Effector memory CD8-positive, alpha-beta T cell (primary cell): ENCODE results near the gene HMG20A.
"Not testable (repeated sequence)": the region's sequence is repeated elsewhere in the genome, so short reads cannot be mapped to it uniquely, and the experiment has no call there.

Source experiments
- ATAC-seq: fragments of 150-1000 bp; cut with Tn5 transposase; replicated peaks from 2 replicates; pipeline ENCODE4 v1.10.0; 2021; ENCODE audit warnings: mild to moderate bottlenecking, moderate library complexity
- DNase-seq, 3 experiments: peaks; one replicate each; pipeline ENCODE4 v3.0.0; 2021
- H3K27ac Mint-ChIP-seq, 2 donors: one replicate each; pipeline ENCODE4 v1.8.0; 2022; ENCODE audit warnings: mild to moderate bottlenecking in 2 of 2, mixed read lengths in 2 of 2, moderate library complexity in 2 of 2
- H3K27me3 Mint-ChIP-seq, 2 donors: one replicate each; pipeline ENCODE4 v1.8.0; 2022; ENCODE audit warnings: mixed read lengths in 2 of 2
- H3K36me3 Mint-ChIP-seq: one replicate; pipeline ENCODE4 v1.8.0; 2022; ENCODE audit warnings: mild to moderate bottlenecking, moderate library complexity, mixed read lengths; ENCODE audit not compliant: insufficient read depth
- H3K4me1 Mint-ChIP-seq, 2 donors: one replicate each; pipeline ENCODE4 v1.8.0; 2022; ENCODE audit warnings: low read depth in 2 of 2, mixed read lengths in 2 of 2
- H3K4me3 Mint-ChIP-seq, 2 donors: one replicate each; pipeline ENCODE4 v1.8.0; 2022; ENCODE audit warnings: mild to moderate bottlenecking in 2 of 2, mixed read lengths in 2 of 2, moderate library complexity in 2 of 2
- H3K9me3 Mint-ChIP-seq, 2 donors: one replicate each; pipeline ENCODE4 v1.8.0; 2022; ENCODE audit warnings: mixed read lengths in 2 of 2

HMG20A gene

GRCh38 chr15:77393471-77393840, 27.2 kb upstream of the HMG20A start:
- Mint-ChIP-seq H3K9me3 (peaks cover 5 to 21% of the 10 kb centered on the region in 2 donors), H3K27ac (peak overlapping the region in 1 of 2 donors; percentile 29), H3K36me3 (no peaks in the 10 kb centered on the region), H3K4me1 (peaks cover 5 to 9% of the 10 kb centered on the region in 2 donors), H3K27me3 (no peaks in the 10 kb centered on the region), H3K4me3 (no peak overlapping the region)
- no peak for DNase-seq
- ATAC-seq: no peak

GRCh38 chr15:77395013-77395774, 25.5 kb upstream of the HMG20A start:
- ATAC-seq (no peak), DNase-seq (no peak)
- H3K27me3 Mint-ChIP-seq: no peaks in the 10 kb centered on the region
- no peak overlapping the region for H3K27ac Mint-ChIP-seq
- peaks cover 7 to 25% of the 10 kb centered on the region in 2 donors for H3K9me3 Mint-ChIP-seq
- H3K4me1 Mint-ChIP-seq: peaks cover 5 to 9% of the 10 kb centered on the region in 2 donors
- H3K36me3 Mint-ChIP-seq: no peaks in the 10 kb centered on the region
- no peak overlapping the region for H3K4me3 Mint-ChIP-seq

- H3K36me3 Mint-ChIP-seq: no peaks in the 10 kb centered on the region
- no peak overlapping the region for H3K4me3 Mint-ChIP-seq
- ATAC-seq: no peak
- H3K4me1 Mint-ChIP-seq: peaks cover 5 to 11% of the 10 kb centered on the region in 2 donors
- no peak overlapping the region for H3K27ac Mint-ChIP-seq
- no peaks in the 10 kb centered on the region for H3K27me3 Mint-ChIP-seq
- H3K9me3 Mint-ChIP-seq: peaks cover 7 to 25% of the 10 kb centered on the region in 2 donors
- DNase-seq: no peak
Observed at GRCh38 chr15:77396692-77397091, 24.0 kb upstream of the HMG20A start.

- no peak overlapping the region for H3K4me3 Mint-ChIP-seq
- no peak for ATAC-seq
- no peaks in the 10 kb centered on the region for H3K27me3 Mint-ChIP-seq
- no peaks in the 10 kb centered on the region for H3K36me3 Mint-ChIP-seq
- H3K4me1 Mint-ChIP-seq: peaks cover 5 to 8% of the 10 kb centered on the region in 2 donors
- no peak for DNase-seq
- peaks cover 7 to 25% of the 10 kb centered on the region in 2 donors for H3K9me3 Mint-ChIP-seq
- no peak overlapping the region for H3K27ac Mint-ChIP-seq
Observed at GRCh38 chr15:77398927-77399326, 21.8 kb upstream of the HMG20A start.

- H3K9me3 Mint-ChIP-seq: peaks cover 4 to 20% of the 10 kb centered on the region in 2 donors
- H3K27me3 Mint-ChIP-seq: no peaks in the 10 kb centered on the region
- no peaks in the 10 kb centered on the region for H3K36me3 Mint-ChIP-seq
- no peak overlapping the region for H3K4me3 Mint-ChIP-seq
- no peak for DNase-seq
- peaks cover 5 to 7% of the 10 kb centered on the region in 2 donors for H3K4me1 Mint-ChIP-seq
- ATAC-seq: no peak
- H3K27ac Mint-ChIP-seq: no peak overlapping the region
Observed at GRCh38 chr15:77400258-77400657, 20.4 kb upstream of the HMG20A start.

GRCh38 chr15:77402740-77403379, 17.8 kb upstream of the HMG20A start:
- ATAC-seq: no peak
- H3K27me3 Mint-ChIP-seq: no peaks in the 10 kb centered on the region

GRCh38 chr15:77406173-77406759, 14.4 kb upstream of the HMG20A start:
- not testable (repeated sequence) for DNase-seq, H3K9me3 Mint-ChIP-seq, H3K27ac Mint-ChIP-seq, H3K36me3 Mint-ChIP-seq, ATAC-seq, H3K27me3 Mint-ChIP-seq, H3K4me3 Mint-ChIP-seq
- peaks cover 6 to 18% of the 10 kb centered on the region in 2 donors for H3K4me1 Mint-ChIP-seq

More at GRCh38 chr15:77402740-77403379, 17.8 kb upstream of the HMG20A start:
- Mint-ChIP-seq H3K4me1 (peaks cover 0 to 10% of the 10 kb centered on the region in 2 donors), H3K4me3 (no peak overlapping the region), H3K27ac (no peak overlapping the region), H3K36me3 (no peaks in the 10 kb centered on the region), H3K9me3 (peaks cover 3 to 9% of the 10 kb centered on the region in 2 donors)
- DNase-seq: no peak

GRCh38 chr15:77406846-77407245, 13.8 kb upstream of the HMG20A start:
- H3K27ac Mint-ChIP-seq: no peak overlapping the region
- no peaks in the 10 kb centered on the region for H3K9me3 Mint-ChIP-seq
- ATAC-seq (no peak), DNase-seq (no peak)
- peaks cover 6 to 15% of the 10 kb centered on the region in 2 donors for H3K4me1 Mint-ChIP-seq
- no peaks in the 10 kb centered on the region for H3K27me3 Mint-ChIP-seq
- no peaks in the 10 kb centered on the region for H3K36me3 Mint-ChIP-seq
- no peak overlapping the region for H3K4me3 Mint-ChIP-seq

GRCh38 chr15:77409259-77410156, 11.2 kb upstream of the HMG20A start:
- H3K27ac Mint-ChIP-seq: peak overlapping the region; percentile 0 to 25
- H3K4me3 Mint-ChIP-seq: peak overlapping the region; percentile 18 to 60
- no peaks in the 10 kb centered on the region for H3K9me3 Mint-ChIP-seq
- peaks cover 9 to 13% of the 10 kb centered on the region in 2 donors for H3K4me1 Mint-ChIP-seq
- DNase-seq (peak in 2 of 3 experiments; percentile 4 to 11), ATAC-seq (peak; percentile 99)
- no peaks in the 10 kb centered on the region for H3K36me3 Mint-ChIP-seq
- no peaks in the 10 kb centered on the region for H3K27me3 Mint-ChIP-seq

GRCh38 chr15:77410157-77410500, 10.6 kb upstream of the HMG20A start:
- Mint-ChIP-seq H3K27ac (peak overlapping the region; percentile 0 to 25), H3K4me3 (peak overlapping the region; percentile 18 to 60), H3K4me1 (peaks cover 9 to 13% of the 10 kb centered on the region in 2 donors)
- H3K36me3 Mint-ChIP-seq, ATAC-seq, H3K9me3 Mint-ChIP-seq, DNase-seq, H3K27me3 Mint-ChIP-seq: not testable (repeated sequence)

GRCh38 chr15:77410701-77411618, 9.7 kb upstream of the HMG20A start:
- Mint-ChIP-seq H3K4me1 (peaks cover 9 to 13% of the 10 kb centered on the region in 2 donors), H3K27ac (peak overlapping the region; percentile 0 to 25), H3K27me3 (no peaks in the 10 kb centered on the region), H3K4me3 (no peak overlapping the region), H3K36me3 (no peaks in the 10 kb centered on the region), H3K9me3 (no peaks in the 10 kb centered on the region)
- DNase-seq (no peak), ATAC-seq (no peak)

- Mint-ChIP-seq H3K27me3 (no peaks in the 10 kb centered on the region), H3K9me3 (no peaks in the 10 kb centered on the region), H3K4me3 (no peak overlapping the region), H3K4me1 (peaks cover 9 to 13% of the 10 kb centered on the region in 2 donors), H3K36me3 (no peaks in the 10 kb centered on the region), H3K27ac (no peak overlapping the region)
- DNase-seq (no peak), ATAC-seq (no peak)
Observed at GRCh38 chr15:77411619-77411976, 9.1 kb upstream of the HMG20A start.
